NCI-H82 (cell line): ENCODE measurements around the gene SCN9A.
"Not testable (repeated sequence)": the region's sequence is repeated elsewhere in the genome, so short reads cannot be mapped to it uniquely, and the experiment has no call there.

ENCODE experiments used
- DNase-seq: peaks from one replicate; lab custom pipeline; 2025; lab: John Stamatoyannopoulos, UW

SCN9A gene

GRCh38 chr2:166242309-166242708, 133.4 kb downstream of the SCN9A start:
- no peak for DNase-seq

GRCh38 chr2:166240387-166241313, 135.1 kb downstream of the SCN9A start:
- DNase-seq, result no peak

GRCh38 chr2:166239548-166239947, 136.2 kb downstream of the SCN9A start:
- DNase-seq, result no peak

GRCh38 chr2:166238176-166238575, 137.6 kb downstream of the SCN9A start:
- no peak for DNase-seq

- DNase-seq, result no peak
Measured at GRCh38 chr2:166234112-166234846, 141.5 kb downstream of the SCN9A start.

GRCh38 chr2:166233244-166233643, 142.5 kb downstream of the SCN9A start:
- no peak for DNase-seq

- DNase-seq, result no peak
Measured at GRCh38 chr2:166230724-166231070, 145.0 kb downstream of the SCN9A start.

GRCh38 chr2:166230024-166230723, 145.6 kb downstream of the SCN9A start:
- DNase-seq, result no peak

- DNase-seq, result no peak
Measured at GRCh38 chr2:166229678-166230023, 146.1 kb downstream of the SCN9A start.

GRCh38 chr2:166224197-166224596, 151.5 kb downstream of the SCN9A start:
- DNase-seq, result no peak

- DNase-seq, result no peak
Measured at GRCh38 chr2:166223298-166223697, 152.4 kb downstream of the SCN9A start.

- no peak for DNase-seq
Measured at GRCh38 chr2:166211079-166211478, 164.7 kb downstream of the SCN9A start.

- DNase-seq, result not testable (repeated sequence)
Measured at GRCh38 chr2:166209944-166210343, 165.8 kb downstream of the SCN9A start.

GRCh38 chr2:166209367-166209766, 166.4 kb downstream of the SCN9A start:
- DNase-seq, result not testable (repeated sequence)

GRCh38 chr2:166206153-166206552, 169.6 kb downstream of the SCN9A start:
- not testable (repeated sequence) for DNase-seq

- DNase-seq, result no peak
Measured at GRCh38 chr2:166202778-166203177, 173.0 kb downstream of the SCN9A start.

- DNase-seq, result no peak
Measured at GRCh38 chr2:166197446-166197845, 178.3 kb downstream of the SCN9A start.

GRCh38 chr2:166193407-166193806, 182.3 kb downstream of the SCN9A start:
- DNase-seq, result no peak

GRCh38 chr2:166188084-166188483, 187.7 kb downstream of the SCN9A start:
- DNase-seq, result no peak

GRCh38 chr2:166184789-166185188, 191.0 kb downstream of the SCN9A start:
- no peak for DNase-seq

GRCh38 chr2:166181813-166182154, 194.0 kb downstream of the SCN9A start:
- no peak for DNase-seq

GRCh38 chr2:166180951-166181812, 194.6 kb downstream of the SCN9A start:
- peak; percentile 79 for DNase-seq
